Aortic smooth muscle cell (primary cell): ENCODE measurements around the gene NAT16. TPM values are rescaled to one million over a fixed set of nuclear protein-coding genes. Genes with fewer than 3 reads are reported as not detected.

Experiments
- total RNA-seq: library from RNA; depleted of rRNA; stranded (reverse); fragments of >200 nt; gene quantifications from 2 replicates; pipeline ENCODE4 v1.2.3, GENCODE V29; 2014

NAT16 gene
- total RNA-seq: not detected in 2 replicates

DNA sequence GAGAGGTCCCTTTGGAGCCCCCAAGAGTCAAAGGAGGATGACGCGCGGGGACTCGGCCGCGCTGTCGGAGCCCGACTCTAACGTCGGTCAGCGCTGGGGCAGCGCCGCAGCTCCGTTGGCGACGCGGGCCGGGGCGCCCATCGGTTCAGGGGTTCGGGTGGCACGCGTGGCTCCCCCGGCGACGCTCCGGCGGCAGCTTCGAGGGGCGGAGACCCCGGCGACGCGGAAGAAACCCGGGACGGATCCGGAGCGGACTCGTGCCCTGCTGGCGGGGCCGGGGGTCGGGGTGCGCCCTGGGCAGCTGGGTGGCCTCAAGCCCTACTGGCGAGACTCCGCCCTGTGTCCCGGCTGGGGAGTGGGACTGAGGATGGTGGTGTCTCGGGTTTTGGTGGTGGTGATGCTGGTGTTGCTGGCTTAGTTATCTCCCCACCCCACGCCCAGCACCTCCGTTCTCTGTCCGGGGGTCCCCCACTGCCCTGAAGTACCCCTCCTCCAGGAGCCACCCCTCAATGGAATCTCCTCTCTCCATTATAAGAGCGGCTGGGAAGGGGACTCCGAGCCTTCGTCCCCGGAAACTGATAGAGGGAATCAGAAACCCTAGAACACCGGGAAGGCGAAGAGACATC is at the start of gene NAT16:
TSS of gene NAT16 (minus strand) at position 164 of the 626 bp plus-strand sequence. CDS start 5,486 bp downstream, outside the sequence.

DNA sequence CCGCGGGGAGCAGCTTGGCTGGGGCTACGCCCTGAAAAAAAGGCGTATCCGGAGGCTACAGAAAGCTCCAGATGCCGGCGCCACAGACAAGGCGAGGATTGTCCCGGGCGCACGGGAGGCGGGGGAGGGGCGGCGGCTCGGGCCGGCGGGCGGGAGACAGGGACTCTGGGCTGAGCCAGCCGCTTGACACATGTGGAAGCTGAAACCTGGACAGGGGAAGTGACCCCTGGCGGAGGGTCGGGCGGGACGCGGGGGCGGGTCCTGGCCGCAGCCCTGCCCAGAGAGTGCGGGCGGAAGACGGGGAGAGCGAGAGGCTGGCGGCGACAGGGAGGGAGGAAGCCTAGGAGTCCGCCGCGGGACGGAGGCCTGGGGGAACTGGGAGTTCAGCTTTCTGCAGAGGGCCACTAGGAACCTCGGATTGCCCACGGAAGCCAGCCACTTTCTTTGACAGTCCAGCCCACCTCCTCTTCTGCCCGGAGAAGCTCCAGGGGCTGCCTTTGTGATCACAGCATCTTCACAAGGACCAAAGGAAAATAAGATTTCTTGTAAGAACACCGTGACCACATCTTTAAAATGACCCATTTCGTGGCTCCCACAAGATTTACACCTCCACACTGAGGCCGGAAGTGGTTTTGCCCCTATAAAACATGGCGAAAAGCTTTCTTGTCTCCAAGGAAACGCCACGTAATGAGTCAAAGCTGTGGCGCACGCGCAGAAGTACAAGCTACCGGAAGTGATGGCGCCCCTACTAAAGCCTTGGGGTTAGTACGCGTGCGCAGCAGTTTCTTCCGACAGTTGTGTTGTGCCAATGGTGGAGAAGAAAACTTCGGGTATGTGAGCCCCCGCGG is 37.5 kb upstream of the NAT16 start, which contains the start of the genes PLOD3 and ZNHIT1:
TSS of gene PLOD3 (minus strand) at position 194 of the 848 bp plus-strand sequence. CDS start 307 bp downstream, outside the sequence.
TSS of gene ZNHIT1 (plus strand) at position 778 of the 848 bp plus-strand sequence. CDS start at position 809, 31 bp downstream.

DNA sequence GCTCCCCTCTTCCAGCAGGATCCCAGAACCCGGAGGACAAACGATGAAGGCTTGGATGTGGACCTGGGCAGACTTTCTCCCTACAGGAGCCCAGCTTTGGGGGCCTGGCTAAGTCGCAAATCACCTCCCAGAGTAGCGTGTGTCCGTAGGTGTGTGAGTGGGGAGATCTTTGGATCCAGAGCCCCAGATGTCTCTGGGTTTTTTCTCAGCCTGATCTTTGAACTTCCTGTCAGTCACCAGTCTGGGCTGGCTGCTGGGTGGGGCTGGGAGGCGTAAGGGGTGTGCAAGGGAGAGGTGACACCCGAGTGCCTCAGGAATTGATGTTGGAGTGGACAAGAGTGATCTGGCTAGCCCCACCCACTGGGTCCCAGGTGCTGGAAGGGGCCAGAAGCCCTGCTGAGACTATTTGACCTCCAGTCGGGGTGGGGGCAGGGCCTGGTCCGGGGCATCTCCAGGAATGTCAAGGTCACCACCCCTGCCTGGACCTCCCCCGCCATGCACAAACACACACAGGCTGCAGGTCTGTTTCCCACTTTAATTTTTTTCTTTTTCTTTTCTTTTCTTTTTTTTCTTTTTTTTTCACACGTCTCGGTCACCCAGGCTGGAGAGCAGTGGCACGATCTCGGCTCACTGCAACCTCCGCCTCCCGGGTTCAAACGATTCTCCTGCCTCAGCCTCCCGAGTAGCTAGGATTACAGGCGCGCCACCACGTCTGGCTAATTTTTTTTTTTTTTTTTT is 20.9 kb upstream of the NAT16 start, which contains the start of gene MOGAT3:
TSS of gene MOGAT3 (minus strand) at position 175 of the 738 bp plus-strand sequence. CDS start 182 bp downstream, outside the sequence.

DNA sequence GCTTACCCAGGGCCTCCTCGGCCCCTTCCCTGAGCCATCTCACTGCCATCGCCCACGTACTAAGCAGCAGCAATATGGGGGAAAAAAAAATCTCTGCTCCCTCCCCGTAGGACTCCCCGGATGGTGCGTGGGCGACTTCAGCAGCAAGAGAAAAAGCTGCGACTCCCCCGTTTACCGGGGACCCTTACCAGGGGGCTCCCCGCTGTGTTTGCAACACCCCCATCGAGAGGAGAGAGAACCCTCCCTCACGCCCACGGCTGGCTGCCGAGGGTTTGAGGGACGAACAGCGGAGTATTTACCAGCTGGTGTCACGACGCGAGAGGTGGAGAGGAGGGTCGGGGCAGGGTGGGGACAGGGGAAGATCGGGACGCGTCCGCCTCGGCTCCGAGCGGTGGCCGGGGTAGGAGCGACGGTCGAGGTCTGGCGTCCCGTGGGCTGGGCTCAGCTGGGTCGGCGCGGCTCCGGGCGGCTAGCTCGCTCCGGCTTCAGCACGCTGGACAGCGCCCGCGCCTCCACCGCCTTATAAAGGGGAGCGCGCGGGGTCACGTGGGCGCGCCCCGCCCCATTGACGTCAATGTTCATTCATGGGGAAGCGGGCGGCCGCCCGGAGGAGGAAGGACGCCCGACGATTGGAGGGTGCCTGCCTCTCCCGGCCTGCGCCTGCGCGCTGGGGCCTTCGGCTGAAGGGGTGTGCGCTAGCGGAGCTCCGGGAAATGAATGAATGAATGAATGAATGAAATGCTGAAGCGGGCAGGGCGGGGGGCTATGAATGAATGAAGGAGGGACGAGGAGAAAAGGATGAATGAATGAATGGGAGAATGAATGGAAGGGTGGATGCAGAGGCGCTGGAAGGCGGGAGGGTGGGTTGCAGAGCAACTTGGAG is 14.8 kb downstream of the NAT16 start, which contains the start of gene VGF:
TSS of gene VGF (minus strand) at position 495 of the 883 bp plus-strand sequence. CDS start 726 bp downstream, outside the sequence.

DNA sequence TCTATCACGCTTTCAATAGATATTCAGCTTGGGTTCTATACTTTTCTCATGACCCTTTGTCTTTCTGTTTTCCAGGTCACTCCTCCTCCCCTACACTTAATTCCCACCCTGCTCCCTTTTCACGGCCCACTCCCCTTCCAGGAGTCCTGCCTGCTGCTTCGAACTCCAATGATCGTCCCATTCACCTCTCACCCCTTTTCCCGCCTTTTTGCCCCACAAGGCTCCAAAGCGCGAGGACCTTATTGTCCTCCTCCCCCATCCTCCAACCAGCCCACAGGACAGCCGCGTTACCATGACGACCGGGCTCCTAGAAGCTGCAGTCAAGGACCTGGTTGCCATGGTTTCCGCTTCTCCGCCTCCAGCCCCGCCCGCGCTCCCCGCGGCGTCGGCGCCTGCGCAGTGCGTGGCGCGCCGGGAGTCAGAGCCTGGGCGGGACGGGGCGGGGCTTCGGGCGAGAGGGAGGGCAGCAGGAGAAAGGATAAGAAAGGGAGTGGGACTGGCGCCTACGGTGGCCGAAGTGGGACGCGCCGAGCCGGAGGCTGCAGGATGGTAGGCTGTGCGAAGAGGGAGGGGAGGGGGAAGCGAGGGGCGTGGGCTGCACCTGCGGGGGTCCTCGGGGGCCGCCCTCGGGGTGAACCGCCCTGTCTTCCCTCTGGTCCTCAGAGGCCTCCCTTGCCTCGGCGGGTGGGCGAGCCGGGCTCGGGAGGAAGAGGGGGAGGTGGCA is 26.0 kb downstream of the NAT16 start, which contains the start of gene AP1S1:
TSS of gene AP1S1 (plus strand) at position 508 of the 724 bp plus-strand sequence. CDS start at position 547, 39 bp downstream.

GRCh38 chr7:101126651-101127459 is 53.2 kb downstream of the NAT16 start, which contains the start of gene SERPINE1:
Gene SERPINE1, plus strand, starts transcription at chr7:101127104. Its CDS starts 1,290 bp downstream, at chr7:101128394.

Other genes starting within 250 kb of the NAT16 start
- gene MUC3A, start 230.8 kb downstream of the NAT16 start, total RNA-seq: not detected in 2 replicates
- 0.13 and 0.37 TPM in 2 replicates for gene MUC12, start 210.7 kb downstream of the NAT16 start, total RNA-seq
- under 0.01 TPM in 1 of 2 replicates, not detected in the other for gene MUC17, start 160.2 kb downstream of the NAT16 start, total RNA-seq
- gene TRIM56, start 94.8 kb downstream of the NAT16 start, total RNA-seq: 21.1 and 23.5 TPM in 2 replicates
- gene SERPINE1, start 53.2 kb downstream of the NAT16 start, total RNA-seq: 413 and 548 TPM in 2 replicates
- 142 and 151 TPM in 2 replicates for gene AP1S1, start 25.8 kb downstream of the NAT16 start, total RNA-seq
- gene VGF, start 14.7 kb downstream of the NAT16 start, total RNA-seq: 0.13 TPM in 1 of 2 replicates, not detected in the other
- gene MOGAT3, start 20.7 kb upstream of the NAT16 start, total RNA-seq: not detected in 2 replicates
- 61.0 and 65.7 TPM in 2 replicates for gene PLOD3, start 37.3 kb upstream of the NAT16 start, total RNA-seq
- gene ZNHIT1, start 37.9 kb upstream of the NAT16 start, total RNA-seq: 97.1 and 98.0 TPM in 2 replicates
- gene CLDN15, start 57.5 kb upstream of the NAT16 start, total RNA-seq: 1.4 and 1.8 TPM in 2 replicates
- 327 and 414 TPM in 2 replicates for gene FIS1, start 64.8 kb upstream of the NAT16 start, total RNA-seq
- gene IFT22, start 141.5 kb upstream of the NAT16 start, total RNA-seq: 26.8 and 29.9 TPM in 2 replicates
- 0.12 TPM in 1 of 2 replicates, not detected in the other for gene COL26A1, start 182.6 kb upstream of the NAT16 start, total RNA-seq